Islet precursor cell (in vitro differentiated cells): ENCODE measurements around the gene ZNF678.
"Not testable (repeated sequence)": the region's sequence is repeated elsewhere in the genome, so short reads cannot be mapped to it uniquely, and the experiment has no call there.

ENCODE experiments used
- DNase-seq: peaks from one replicate; pipeline ENCODE4 v3.0.0-alpha.2; 2018

Gene ZNF678

GRCh38 chr1:227607336-227607898 is 44.1 kb downstream of the ZNF678 start:
- DNase-seq = no peak

- DNase-seq = no peak
Observed at GRCh38 chr1:227612658-227613057, 49.3 kb downstream of the ZNF678 start.

GRCh38 chr1:227613526-227613925 is 50.2 kb downstream of the ZNF678 start:
- DNase-seq = no peak

GRCh38 chr1:227621211-227621610 is 57.9 kb downstream of the ZNF678 start:
- no peak for DNase-seq

- no peak for DNase-seq
Observed at GRCh38 chr1:227622739-227623475, 59.6 kb downstream of the ZNF678 start.

GRCh38 chr1:227632325-227632724 is 69.0 kb downstream of the ZNF678 start:
- peak; percentile 3 for DNase-seq

GRCh38 chr1:227635596-227635995 is 72.2 kb downstream of the ZNF678 start:
- peak; percentile 9 for DNase-seq

GRCh38 chr1:227654431-227654830 is 91.1 kb downstream of the ZNF678 start:
- no peak for DNase-seq

- DNase-seq = no peak
Observed at GRCh38 chr1:227654858-227655752, 91.7 kb downstream of the ZNF678 start.

- no peak for DNase-seq
Observed at GRCh38 chr1:227661495-227661894, 98.1 kb downstream of the ZNF678 start.

GRCh38 chr1:227662933-227663332 is 99.6 kb downstream of the ZNF678 start:
- no peak for DNase-seq

GRCh38 chr1:227666286-227666685 is 102.9 kb downstream of the ZNF678 start:
- no peak for DNase-seq

GRCh38 chr1:227673441-227673840 is 110.1 kb downstream of the ZNF678 start:
- DNase-seq = no peak

- no peak for DNase-seq
Observed at GRCh38 chr1:227685807-227686206, 122.5 kb downstream of the ZNF678 start.

GRCh38 chr1:227697321-227697864 is 134.0 kb downstream of the ZNF678 start:
- no peak for DNase-seq

- not testable (repeated sequence) for DNase-seq
Observed at GRCh38 chr1:227701631-227702030, 138.3 kb downstream of the ZNF678 start.

GRCh38 chr1:227707846-227708245 is 144.5 kb downstream of the ZNF678 start:
- no peak for DNase-seq

- DNase-seq = no peak
Observed at GRCh38 chr1:227709451-227709850, 146.1 kb downstream of the ZNF678 start.

- not testable (repeated sequence) for DNase-seq
Observed at GRCh38 chr1:227710474-227710873, 147.1 kb downstream of the ZNF678 start.

- DNase-seq = no peak
Observed at GRCh38 chr1:227712648-227713047, 149.3 kb downstream of the ZNF678 start.

GRCh38 chr1:227718932-227719331 is 155.6 kb downstream of the ZNF678 start:
- no peak for DNase-seq

- DNase-seq = no peak
Observed at GRCh38 chr1:227723474-227723873, 160.1 kb downstream of the ZNF678 start.

GRCh38 chr1:227725046-227725445 is 161.7 kb downstream of the ZNF678 start:
- DNase-seq = no peak
